Tibial nerve (tissue), 3 donors: ENCODE measurements around the gene ZNF804B.

Experiments
- POLR2A ChIP-seq, 2 donors: fragments of 450-650 bp; IDR thresholded peaks; one replicate each; pipeline ENCODE4 v1.6.1; 2017; ENCODE audit warnings: antibody characterized with exemption in 2 of 2, mild to moderate bottlenecking in 2 of 2, moderate library complexity in 2 of 2
- TF ChIP-seq, protein P1 (sequence below), 5 experiments: fragments of 200-600 bp in 3 of 5; fragments of 450-650 bp in 2 of 5; sonication (generic) in 3 of 5; IDR thresholded peaks; one replicate each; pipeline ENCODE4 v1.5.1; 2016 to 2019; ENCODE audit warnings: antibody characterized with exemption in 5 of 5, mild to moderate bottlenecking in 3 of 5, moderate library complexity in 2 of 5

DNA sequence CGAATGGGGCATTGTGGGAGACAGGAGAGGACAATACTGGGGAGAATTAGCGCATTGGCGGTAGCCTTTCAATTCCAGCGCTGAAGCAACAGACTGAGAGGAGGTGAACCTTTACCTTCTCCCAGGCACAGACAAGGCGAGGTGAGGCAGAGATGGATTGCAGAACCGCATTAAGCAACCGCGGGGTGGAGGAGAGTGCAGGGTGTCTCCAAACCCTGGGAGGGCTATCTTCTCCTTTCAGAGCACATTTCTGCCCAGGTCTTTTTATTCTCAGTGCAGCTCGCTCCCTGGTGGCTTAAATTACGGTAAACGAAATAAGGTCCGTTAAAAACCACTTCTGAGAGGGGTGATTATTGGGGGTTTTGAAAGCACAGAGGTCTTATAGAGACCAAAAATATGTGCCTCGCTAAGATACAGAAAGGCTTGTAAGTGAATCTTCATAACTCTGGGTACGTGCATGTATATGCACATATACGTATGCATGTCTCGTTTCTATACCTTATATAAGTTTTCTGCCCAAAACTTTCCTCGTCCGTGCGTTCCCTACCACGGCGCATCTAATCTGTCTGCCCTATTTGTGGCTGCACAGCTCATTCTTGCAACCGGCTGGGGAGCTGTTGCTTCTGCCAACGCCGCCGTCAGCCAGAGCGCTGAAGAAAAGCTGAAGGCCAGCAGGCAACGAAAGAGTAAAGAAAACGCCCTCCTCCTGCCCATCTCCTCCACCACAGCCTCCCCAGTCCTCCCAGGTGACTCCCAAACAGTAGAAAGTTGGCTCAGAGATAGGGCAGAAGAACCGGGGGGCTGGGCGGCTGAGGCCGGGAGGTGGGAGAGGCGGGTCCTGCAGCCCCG is 895 bp upstream of the ZNF804B start:
- TF ChIP-seq, protein P1, sequence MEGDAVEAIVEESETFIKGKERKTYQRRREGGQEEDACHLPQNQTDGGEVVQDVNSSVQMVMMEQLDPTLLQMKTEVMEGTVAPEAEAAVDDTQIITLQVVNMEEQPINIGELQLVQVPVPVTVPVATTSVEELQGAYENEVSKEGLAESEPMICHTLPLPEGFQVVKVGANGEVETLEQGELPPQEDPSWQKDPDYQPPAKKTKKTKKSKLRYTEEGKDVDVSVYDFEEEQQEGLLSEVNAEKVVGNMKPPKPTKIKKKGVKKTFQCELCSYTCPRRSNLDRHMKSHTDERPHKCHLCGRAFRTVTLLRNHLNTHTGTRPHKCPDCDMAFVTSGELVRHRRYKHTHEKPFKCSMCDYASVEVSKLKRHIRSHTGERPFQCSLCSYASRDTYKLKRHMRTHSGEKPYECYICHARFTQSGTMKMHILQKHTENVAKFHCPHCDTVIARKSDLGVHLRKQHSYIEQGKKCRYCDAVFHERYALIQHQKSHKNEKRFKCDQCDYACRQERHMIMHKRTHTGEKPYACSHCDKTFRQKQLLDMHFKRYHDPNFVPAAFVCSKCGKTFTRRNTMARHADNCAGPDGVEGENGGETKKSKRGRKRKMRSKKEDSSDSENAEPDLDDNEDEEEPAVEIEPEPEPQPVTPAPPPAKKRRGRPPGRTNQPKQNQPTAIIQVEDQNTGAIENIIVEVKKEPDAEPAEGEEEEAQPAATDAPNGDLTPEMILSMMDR (IDR thresholded peaks at IDR 0.05), result no peak
- TF ChIP-seq POLR2A (IDR thresholded peaks at IDR 0.05), result no peak
